OCI-LY3 (cell line): Measurements from ENCODE around the gene P2RX7.

Experiments used
- H2AFZ ChIP-seq: fragments of 200-600, 300-600 bp; shearing (Covaris generic); 2 replicates; pipeline ENCODE4 v1.6.0; 2014; ENCODE audit warnings: antibody characterized with exemption, low read depth, low read length
- H3K27ac ChIP-seq: fragments of 200-600, 300-600 bp; sonication (generic); 2 replicates; pipeline ENCODE4 v1.5.1; 2014; ENCODE audit warnings: mild to moderate bottlenecking, low read length, moderate library complexity, mixed read lengths
- H3K27me3 ChIP-seq: fragments of 200-600, 300-600 bp; sonication (generic); 2 replicates; pipeline ENCODE4 v1.6.1; 2014; ENCODE audit warnings: low read depth, low read length, mixed read lengths
- H3K36me3 ChIP-seq: fragments of 200-600, 300-600 bp; sonication (generic); replicated peaks from 2 replicates; pipeline ENCODE3; 2014; ENCODE audit warnings: low read depth, low read length, mixed read lengths
- H3K4me1 ChIP-seq: fragments of 300-600, 200-600 bp; sonication (generic); 2 replicates; pipeline ENCODE4 v1.6.1; 2014; ENCODE audit warnings: low read length, mixed read lengths
- H3K4me2 ChIP-seq: fragments of 200-600, 300-600 bp; sonication (generic); 2 replicates; pipeline ENCODE4 v1.6.1; 2014; ENCODE audit warnings: low read length, mixed read lengths
- H3K4me3 ChIP-seq: fragments of 300-600, 200-600 bp; sonication (generic); 2 replicates; pipeline ENCODE4 v1.5.1; 2014; ENCODE audit warnings: antibody characterized with exemption, mild to moderate bottlenecking, low read length, moderate library complexity
- H3K79me2 ChIP-seq: fragments of 300-600, 200-600 bp; shearing (Covaris generic); 2 replicates; pipeline ENCODE4 v1.6.1; 2014; ENCODE audit warnings: mild to moderate bottlenecking, low read length, mixed read lengths
- H3K9ac ChIP-seq: fragments of 300-600, 200-600 bp; shearing (Covaris generic); 2 replicates; pipeline ENCODE4 v1.6.0; 2014; ENCODE audit warnings: mild to moderate bottlenecking, low read length, moderate library complexity
- H3K9me3 ChIP-seq: fragments of 200-600, 300-600 bp; shearing (Covaris generic); 2 replicates; pipeline ENCODE4 v1.6.1; 2014; ENCODE audit warnings: low read length, mixed read lengths; ENCODE audit not compliant: insufficient read depth
- H4K20me1 ChIP-seq: fragments of 200-600, 300-600 bp; sonication (generic); 2 replicates; pipeline ENCODE4 v1.6.1; 2016; ENCODE audit warnings: low read length, mixed read lengths; ENCODE audit not compliant: insufficient read depth
- EZH2phosphoT487 ChIP-seq: fragments of 200-600 bp; shearing (Covaris generic); IDR thresholded peaks from 2 replicates; pipeline ENCODE4 v1.6.1; 2018; ENCODE audit warnings: antibody characterized with exemption, mixed run types, low read depth
- TF ChIP-seq, protein P1 (sequence below): fragments of 200-600, 300-600 bp; sonication (generic); IDR thresholded peaks from 2 replicates; pipeline ENCODE4 v1.5.1; 2014; ENCODE audit warnings: antibody characterized with exemption, low read length, low read depth

Gene P2RX7

DNA sequence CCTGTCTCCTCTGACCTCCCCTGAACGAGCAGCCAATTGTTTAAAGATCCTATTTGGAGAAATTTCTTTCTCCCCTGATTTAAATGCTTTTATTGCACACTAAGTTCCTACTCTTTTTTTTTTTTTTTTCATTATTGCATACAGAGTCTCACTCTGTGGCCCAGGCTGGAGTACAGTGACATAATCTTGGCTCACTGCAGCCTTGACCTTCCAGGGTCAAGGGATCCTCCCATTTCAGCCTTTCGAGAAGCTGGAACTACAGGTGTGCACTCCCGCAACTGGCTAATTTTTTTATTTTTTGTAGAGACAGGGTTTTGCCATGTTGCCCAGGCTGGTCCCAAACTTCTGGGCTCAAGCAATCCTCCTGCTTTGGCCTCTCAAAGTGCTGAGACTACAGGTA is 5.2 kb upstream of the P2RX7 start:
- Histone ChIP-seq H3K9ac (no peak overlapping the region), H3K79me2 (no peaks in the 10 kb centered on the region), H2AFZ (no peak overlapping the region), H3K4me1 (peaks cover 19% of the 10 kb centered on the region), H3K4me2 (no peak overlapping the region), H3K27ac (no peak overlapping the region), H3K4me3 (no peak overlapping the region), H3K36me3 (no peaks in the 10 kb centered on the region), H4K20me1 (no peaks in the 10 kb centered on the region), H3K9me3 (no peaks in the 10 kb centered on the region), H3K27me3 (0 out of 2 replicates have a peak, but pooled peaks cover 11% of the 10 kb centered on the region)
- TF ChIP-seq, protein P1, sequence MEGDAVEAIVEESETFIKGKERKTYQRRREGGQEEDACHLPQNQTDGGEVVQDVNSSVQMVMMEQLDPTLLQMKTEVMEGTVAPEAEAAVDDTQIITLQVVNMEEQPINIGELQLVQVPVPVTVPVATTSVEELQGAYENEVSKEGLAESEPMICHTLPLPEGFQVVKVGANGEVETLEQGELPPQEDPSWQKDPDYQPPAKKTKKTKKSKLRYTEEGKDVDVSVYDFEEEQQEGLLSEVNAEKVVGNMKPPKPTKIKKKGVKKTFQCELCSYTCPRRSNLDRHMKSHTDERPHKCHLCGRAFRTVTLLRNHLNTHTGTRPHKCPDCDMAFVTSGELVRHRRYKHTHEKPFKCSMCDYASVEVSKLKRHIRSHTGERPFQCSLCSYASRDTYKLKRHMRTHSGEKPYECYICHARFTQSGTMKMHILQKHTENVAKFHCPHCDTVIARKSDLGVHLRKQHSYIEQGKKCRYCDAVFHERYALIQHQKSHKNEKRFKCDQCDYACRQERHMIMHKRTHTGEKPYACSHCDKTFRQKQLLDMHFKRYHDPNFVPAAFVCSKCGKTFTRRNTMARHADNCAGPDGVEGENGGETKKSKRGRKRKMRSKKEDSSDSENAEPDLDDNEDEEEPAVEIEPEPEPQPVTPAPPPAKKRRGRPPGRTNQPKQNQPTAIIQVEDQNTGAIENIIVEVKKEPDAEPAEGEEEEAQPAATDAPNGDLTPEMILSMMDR, result no peak

DNA sequence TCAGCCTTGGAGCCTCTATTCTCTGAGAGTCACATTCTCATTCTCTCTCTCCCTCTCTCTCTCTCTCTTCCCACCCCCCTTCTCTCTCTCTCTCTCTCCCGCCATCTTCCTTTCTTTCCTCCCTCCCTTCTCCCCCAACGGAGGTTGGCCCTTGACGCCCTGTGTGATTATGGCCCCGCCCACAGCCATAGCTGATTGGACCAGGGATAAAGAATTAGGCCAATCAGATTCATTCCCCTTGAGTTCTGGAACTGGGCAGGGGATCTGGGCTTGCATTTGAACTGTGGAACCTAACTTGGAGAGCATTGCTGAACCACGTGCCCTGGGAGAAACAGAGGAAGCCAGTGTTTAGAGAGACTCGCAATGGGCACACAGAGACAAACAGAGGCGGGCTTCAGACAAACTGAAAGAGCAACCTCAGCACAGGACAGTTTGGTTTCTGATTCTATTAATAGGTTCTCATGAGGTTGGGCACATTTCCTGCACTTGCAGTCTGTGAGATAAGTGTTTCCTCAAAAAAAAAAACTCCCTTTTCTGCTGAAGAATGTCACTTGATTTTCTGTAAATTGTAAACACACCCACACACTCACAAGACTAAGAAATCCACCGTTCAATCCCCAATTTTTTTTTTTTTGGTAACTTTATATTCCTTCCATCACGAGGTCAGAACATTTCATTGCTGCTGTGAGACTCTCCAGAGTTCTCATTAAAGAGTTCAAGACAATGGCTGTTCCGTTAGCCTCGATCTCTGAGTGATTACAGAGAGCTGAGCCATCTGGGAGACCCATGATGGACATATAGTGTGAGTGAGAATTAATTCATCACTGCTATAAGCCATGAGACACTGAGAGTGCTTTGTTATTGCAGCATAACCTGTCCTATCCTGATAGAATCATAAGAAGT is 3.5 kb upstream of the P2RX7 start:
- Histone ChIP-seq H3K4me3 (peak overlapping the region; percentile 27), H3K9me3 (no peaks in the 10 kb centered on the region), H3K27me3 (0 out of 2 replicates have a peak, but pooled peaks cover 8% of the 10 kb centered on the region), H3K9ac (peak overlapping the region; percentile 32), H3K4me2 (peak overlapping the region; percentile 53), H3K27ac (peak overlapping the region; percentile 67), H3K79me2 (no peaks in the 10 kb centered on the region), H3K36me3 (no peaks in the 10 kb centered on the region), H2AFZ (peak overlapping the region; percentile 77), H4K20me1 (no peaks in the 10 kb centered on the region), H3K4me1 (peaks cover 33% of the 10 kb centered on the region)
- TF ChIP-seq, protein P1, result no peak
- TF ChIP-seq EZH2phosphoT487, result no peak

DNA sequence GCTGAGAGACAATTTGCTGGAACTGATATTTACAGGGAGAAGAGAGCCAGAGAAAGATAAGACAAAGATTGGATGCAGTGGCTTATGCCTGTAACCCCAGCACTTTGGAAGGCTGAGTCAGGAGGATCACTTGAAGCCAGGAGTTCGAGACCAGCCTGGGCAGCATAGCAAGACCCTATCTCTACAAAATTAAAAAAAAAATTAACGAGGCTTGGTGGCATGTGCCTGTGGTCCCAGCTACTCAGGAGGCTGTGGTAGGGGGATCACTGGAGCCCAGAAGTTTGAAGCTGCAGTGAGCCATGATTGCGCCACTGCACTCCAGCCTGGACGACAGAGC is 2.9 kb upstream of the P2RX7 start:
- H3K27me3 ChIP-seq, result 0 out of 2 replicates have a peak, but pooled peaks cover 8% of the 10 kb centered on the region
- TF ChIP-seq EZH2phosphoT487, result no peak
- TF ChIP-seq, protein P1, result no peak
- H4K20me1 ChIP-seq, result no peaks in the 10 kb centered on the region
- no peaks in the 10 kb centered on the region for H3K9me3 ChIP-seq
- peak overlapping the region; percentile 27 for H3K4me3 ChIP-seq
- H3K9ac ChIP-seq, result peak overlapping the region; percentile 32; the same call in 1 of the 2 replicates
- peak overlapping the region; percentile 53 for H3K4me2 ChIP-seq
- peak overlapping the region; percentile 67 for H3K27ac ChIP-seq
- H3K36me3 ChIP-seq, result no peaks in the 10 kb centered on the region
- H2AFZ ChIP-seq, result no peak overlapping the region
- H3K79me2 ChIP-seq, result no peaks in the 10 kb centered on the region
- H3K4me1 ChIP-seq, result peaks cover 33% of the 10 kb centered on the region

DNA sequence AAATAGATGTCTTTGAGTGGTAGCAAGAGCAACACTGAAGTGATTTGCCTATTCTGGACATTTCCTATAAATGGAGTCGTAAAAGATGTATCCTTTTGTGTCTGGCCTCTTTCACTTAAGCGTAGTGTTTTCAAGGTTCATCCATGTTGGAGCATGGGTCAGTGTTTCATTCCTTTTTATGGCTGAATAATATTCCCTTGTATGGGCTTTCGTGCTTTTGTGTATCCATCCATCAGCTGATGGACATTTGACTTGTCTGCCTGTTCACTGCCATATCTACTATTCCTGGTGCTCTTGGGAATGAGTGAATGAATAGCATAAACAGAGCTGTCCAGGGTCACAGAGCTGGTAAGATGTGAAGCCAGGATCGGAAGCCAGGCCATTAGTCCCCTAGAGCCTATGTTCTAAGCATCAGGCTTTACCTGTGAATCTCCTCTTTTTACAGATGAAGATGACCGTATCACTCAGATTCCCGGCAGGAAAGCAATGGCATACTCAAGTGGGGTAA is 1.8 kb upstream of the P2RX7 start:
- H2AFZ ChIP-seq, result no peak overlapping the region
- peaks cover 33% of the 10 kb centered on the region for H3K4me1 ChIP-seq

More for the DNA sequence above, 1.8 kb upstream of the P2RX7 start:
- H3K4me2 ChIP-seq, result no peak overlapping the region
- H3K36me3 ChIP-seq, result no peaks in the 10 kb centered on the region
- no peak for TF ChIP-seq EZH2phosphoT487
- TF ChIP-seq, protein P1, result no peak
- H3K4me3 ChIP-seq, result no peak overlapping the region
- H3K9me3 ChIP-seq, result no peaks in the 10 kb centered on the region
- H3K9ac ChIP-seq, result no peak overlapping the region
- H3K79me2 ChIP-seq, result no peaks in the 10 kb centered on the region
- no peak overlapping the region for H3K27ac ChIP-seq
- no peaks in the 10 kb centered on the region for H4K20me1 ChIP-seq
- 0 out of 2 replicates have a peak, but pooled peaks cover 8% of the 10 kb centered on the region for H3K27me3 ChIP-seq
